NB4 (cell line): ENCODE results near the gene PTGES3.

Source experiments
- DNase-seq: peaks from one replicate; pipeline ENCODE4 v3.0.0; 2010; ENCODE audit warnings: low read depth
- H3K4me3 ChIP-seq: one replicate; pipeline ENCODE4 v1.5.1; 2011; ENCODE audit warnings: mild to moderate bottlenecking, low read depth, low read length, moderate library complexity
- CTCF ChIP-seq: IDR thresholded peaks from one replicate; pipeline ENCODE4 v1.5.1; 2012; ENCODE audit warnings: low read depth, low read length
- MAX ChIP-seq: IDR thresholded peaks from 2 replicates; pipeline ENCODE4 v1.6.1; 2011; ENCODE audit warnings: low read depth, low read length
- MYC ChIP-seq: IDR thresholded peaks from 2 replicates; pipeline ENCODE4 v1.6.1; 2011; ENCODE audit warnings: low read depth, low read length
- POLR2A ChIP-seq: IDR thresholded peaks from 2 replicates; pipeline ENCODE4 v1.6.1; 2011; ENCODE audit warnings: mild to moderate bottlenecking; ENCODE audit not compliant: insufficient read length; ENCODE audit errors: extremely low read depth

The PTGES3 gene

GRCh38 chr12:56644654-56645053 is 43.4 kb downstream of the PTGES3 start:
- no peak for TF ChIP-seq MYC
- no peak for TF ChIP-seq MAX
- no peak for TF ChIP-seq CTCF
- no peak for TF ChIP-seq POLR2A
- H3K4me3 ChIP-seq: peak overlapping the region; percentile 99
- no peak for DNase-seq

DNA sequence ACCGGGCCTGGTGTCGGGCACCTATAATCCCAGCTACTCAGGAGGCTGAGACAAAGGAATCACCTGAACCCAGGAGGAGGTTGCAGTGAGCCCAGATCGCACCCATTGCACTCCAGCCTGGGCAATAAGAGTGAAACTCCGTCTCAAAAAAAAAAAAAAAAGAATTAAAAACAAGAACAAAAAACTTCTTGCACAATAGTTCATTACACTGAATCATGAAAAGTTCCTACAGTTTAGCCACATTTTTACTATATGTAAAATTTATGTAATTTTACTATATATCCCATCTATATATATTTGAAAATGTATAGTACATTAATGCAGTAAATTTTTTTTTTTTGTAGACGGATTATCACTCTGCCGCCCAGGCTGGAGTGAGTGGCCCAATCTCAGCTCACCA is 46.9 kb downstream of the PTGES3 start:
- TF ChIP-seq MYC: no peak
- no peak for TF ChIP-seq CTCF
- no peak for TF ChIP-seq MAX
- TF ChIP-seq POLR2A: no peak
- DNase-seq: no peak
- H3K4me3 ChIP-seq: no peak overlapping the region

DNA sequence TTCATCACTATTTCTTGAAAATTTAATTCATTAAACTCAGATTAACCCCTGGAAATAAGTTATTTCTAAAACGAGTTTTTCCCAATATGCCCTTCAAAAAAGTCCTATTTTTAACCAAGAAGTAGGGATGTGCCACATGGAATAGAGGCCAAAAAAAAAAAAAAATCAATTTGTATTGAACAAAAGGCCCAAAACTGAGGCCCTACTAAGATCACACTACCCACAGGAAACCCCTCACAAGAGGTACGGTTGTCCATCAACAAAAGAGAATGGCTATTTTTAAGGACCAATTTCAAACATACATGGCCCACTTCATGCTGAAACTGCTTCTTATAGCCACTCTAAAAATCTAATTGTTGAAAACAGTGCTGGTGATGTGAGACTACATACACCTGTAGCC is 50.5 kb downstream of the PTGES3 start:
- TF ChIP-seq POLR2A: no peak
- no peak for TF ChIP-seq MYC
- no peak for TF ChIP-seq MAX
- no peak for TF ChIP-seq CTCF
- DNase-seq: no peak
- no peak overlapping the region for H3K4me3 ChIP-seq

- DNase-seq: peak; percentile 99
- TF ChIP-seq POLR2A (no peak), MAX (peak; percentile 25; the same call in 1 of the 2 replicates), MYC (0 out of 2 replicates have a peak, but pooled peaks have one; percentile 19), CTCF (peak; percentile 89)
- peak overlapping the region; percentile 65 for H3K4me3 ChIP-seq
Measured at GRCh38 chr12:56636675-56637540, 51.2 kb downstream of the PTGES3 start.

- DNase-seq: peak; percentile 92
- H3K4me3 ChIP-seq: peak overlapping the region; percentile 65
- TF ChIP-seq CTCF (no peak), POLR2A (no peak), MYC (peak; percentile 11; the same call in 1 of the 2 replicates), MAX (peak; percentile 34; the same call in 1 of the 2 replicates)
Measured at GRCh38 chr12:56635806-56636674, 52.0 kb downstream of the PTGES3 start.
